H1 (cell line): ENCODE data around the gene MKI67. TPM values are rescaled to one million over a fixed set of nuclear protein-coding genes. Genes with fewer than 3 reads are reported as not detected.

Experiments
- BCL11A ChIP-seq, 2 experiments: IDR thresholded peaks; one replicate each; pipeline ENCODE4 v1.6.1; 2011; ENCODE audit warnings: low read depth in 2 of 2, low read length in 2 of 2, mild to moderate bottlenecking in 2 of 2
- KDM1A ChIP-seq: fragments of 200-600, 300-600 bp; sonication (generic); IDR thresholded peaks from 2 replicates; pipeline ENCODE4 v1.7.1; 2016; ENCODE audit warnings: mild to moderate bottlenecking, low read length, borderline replicate concordance
- POU5F1 ChIP-seq: IDR thresholded peaks from 2 replicates; pipeline ENCODE4 v1.6.1; 2011; ENCODE audit warnings: low read depth, mild to moderate bottlenecking, low read length, moderate library complexity
- TBP ChIP-seq: IDR thresholded peaks from 2 replicates; pipeline ENCODE4 v1.6.1; 2011; ENCODE audit warnings: low read depth, low read length, improper control_type of control experiment
- polyA plus RNA-seq, 7 experiments: library from polyadenylated mRNA; depleted of rRNA in 3 of 7; stranded (reverse) in 5 of 7; unstranded in 2 of 7; fragments of >200 nt in 5 of 7; fragments of 200-250 nt in 2 of 7; gene quantifications; 1 replicate in 5 of 7; 2 replicates in 1 of 7; 4 replicates in 1 of 7; pipeline versions ENCODE4 v1.2.1 to v1.2.3, GENCODE V29; 2011 to 2013; ENCODE audit warnings: missing spikeins in 2 of 7, mixed read lengths in 2 of 7
- total RNA-seq: library from RNA; stranded (reverse); fragmentation: NEBNext Ultra II Directional; extraction: Animal tissue kit (Norgen Biotek cat#: 25700); gene quantifications from 2 replicates; pipeline ENCODE4 v1.2.1, GENCODE V29; 2021

MKI67 gene
- total and polyA plus RNA-seq, 2 of the 8 experiments (the other 6 are each of a cell fraction or from before 2014, with no cell fraction given), result 15.8 to 85.1 TPM

DNA sequence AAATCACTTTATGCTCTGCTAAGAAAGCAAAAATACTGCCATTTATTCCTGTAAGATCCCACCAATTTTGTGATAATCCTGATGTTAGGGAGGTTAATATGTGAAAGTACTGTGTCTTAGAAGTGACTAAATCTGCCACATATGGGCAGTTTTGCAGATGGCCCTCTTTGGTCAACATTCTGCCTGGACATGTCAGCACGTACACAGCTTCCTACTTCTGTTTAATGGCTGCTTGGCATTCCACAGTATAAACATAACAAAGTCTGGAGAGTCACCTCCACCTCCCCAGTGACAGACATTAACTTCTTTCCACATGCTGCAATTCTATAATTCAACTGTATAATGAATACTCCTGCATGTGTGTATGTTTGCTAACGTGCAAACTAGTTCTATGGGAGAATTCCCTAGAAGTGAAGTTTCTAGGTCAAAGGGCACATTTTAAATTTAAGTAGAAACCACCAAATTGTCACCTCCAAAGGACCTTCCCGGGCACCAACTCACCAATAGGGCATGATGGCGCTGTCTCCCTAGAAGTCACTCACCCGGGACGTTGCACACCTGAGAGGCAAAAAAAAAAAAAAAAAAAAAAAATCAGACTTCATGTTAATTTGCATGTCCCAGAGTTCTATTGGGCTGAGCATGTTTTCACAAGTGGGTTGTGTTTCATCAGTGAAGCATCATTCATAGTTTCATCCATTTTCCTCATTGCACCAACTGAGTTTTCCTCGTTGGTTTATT is 38.9 kb downstream of the MKI67 start (continued):
- no peak for TF ChIP-seq POU5F1
- TF ChIP-seq BCL11A (IDR thresholded peaks at IDR 0.05; ENCODE audit: low read depth in 2 of 2, low read length in 2 of 2), result no peak
- TF ChIP-seq TBP, result no peak
- no peak for TF ChIP-seq KDM1A
